NT2/D1 (cell line): ENCODE results near the gene TMEM200C.

Experiments used
- SUZ12 ChIP-seq: IDR thresholded peaks from 2 replicates; pipeline ENCODE4 v1.6.1; 2011; ENCODE audit not compliant: insufficient read length, insufficient read depth; ENCODE audit errors: extremely low read depth
- YY1 ChIP-seq: IDR thresholded peaks from 2 replicates; pipeline ENCODE4 v1.6.1; 2011; ENCODE audit not compliant: insufficient read length, insufficient read depth
- ZNF274 ChIP-seq: IDR thresholded peaks from 2 replicates; pipeline ENCODE4 v1.6.1; 2011; ENCODE audit warnings: mild to moderate bottlenecking, low read depth, low read length

DNA sequence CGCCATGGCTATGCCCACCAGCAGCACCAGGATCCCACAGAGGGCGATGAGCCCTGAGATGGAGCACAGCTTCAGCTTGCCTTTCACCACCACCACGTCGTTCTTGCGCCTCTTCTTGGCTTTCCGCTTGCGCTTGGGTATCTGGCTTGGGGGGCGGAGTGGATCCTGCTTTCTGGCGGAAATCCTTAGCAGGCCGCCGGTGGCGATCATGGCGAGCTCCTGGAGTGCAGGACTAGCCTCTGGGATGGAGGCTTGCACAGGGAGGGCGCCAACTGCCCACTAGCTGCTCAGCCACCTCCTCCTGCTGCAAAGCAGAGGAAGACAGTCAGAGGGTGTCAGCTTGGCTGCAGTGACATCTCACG is 3.5 kb downstream of the TMEM200C start:
- TF ChIP-seq YY1 (no peak), SUZ12 (no peak), ZNF274 (no peak)
